HEK293 (cell line): ENCODE data around the gene NUB1.

ENCODE experiments used
- CTCF ChIA-PET: fragments of 350-600 bp; formaldehyde crosslinking; extraction: SDS; loops from one replicate; lab custom pipeline; 2021; ENCODE audit warnings: antibody characterized with exemption; lab: Yijun Ruan, JAX
- POLR2A ChIA-PET: fragments of 300-600 bp; formaldehyde crosslinking; extraction: SDS; loops from one replicate; lab custom pipeline; 2020; ENCODE audit warnings: antibody characterized with exemption, inconsistent platforms; lab: Yijun Ruan, JAX
- H3K27ac ChIP-seq: fragments of 200-500 bp; sonication (Bioruptor generic); 2 replicates; pipeline ENCODE4 v1.5.1; 2014; ENCODE audit warnings: low read depth, low read length, control low read depth, inconsistent platforms; ENCODE audit errors: extremely low read depth
- H3K36me3 ChIP-seq, 2 experiments: fragments of 200-500 bp in 1 of 2; sonication (Bioruptor generic) in 1 of 2; 1 replicate in 1 of 2; 2 replicates in 1 of 2; pipeline ENCODE4 v1.5.1; 2014 to 2017; ENCODE audit warnings: inconsistent platforms in 2 of 2, low read length in 2 of 2; ENCODE audit not compliant: control insufficient read depth in 2 of 2, insufficient read depth in 1 of 2
- H3K4me1 ChIP-seq: fragments of 200-500 bp; sonication (Bioruptor generic); 2 replicates; pipeline ENCODE4 v1.5.1; 2014; ENCODE audit warnings: mild to moderate bottlenecking, low read length, inconsistent platforms; ENCODE audit not compliant: control insufficient read depth, insufficient read depth
- H3K4me3 ChIP-seq: 2 replicates; pipeline ENCODE4 v1.5.1; 2011; ENCODE audit warnings: low read depth, mild to moderate bottlenecking, control low read depth, low read length, moderate library complexity
- H3K9me3 ChIP-seq: fragments of 200-500 bp; sonication (Bioruptor generic); 2 replicates; pipeline ENCODE4 v1.5.1; 2014; ENCODE audit warnings: low read depth, low read length, inconsistent platforms; ENCODE audit not compliant: control insufficient read depth, insufficient read depth
- GFI1B ChIP-seq: fragments of 450-650 bp; formaldehyde crosslinking; IDR thresholded peaks from 2 replicates; pipeline ENCODE4 v1.5.1; 2016; ENCODE audit warnings: missing biosample characterization, missing genetic modification characterization
- KLF17 ChIP-seq: fragments of 450-650 bp; formaldehyde crosslinking; IDR thresholded peaks from 2 replicates; pipeline ENCODE4 v1.5.1; 2016; ENCODE audit warnings: missing biosample characterization, missing genetic modification characterization
- KLF8 ChIP-seq: fragments of 450-650 bp; formaldehyde crosslinking; IDR thresholded peaks from 2 replicates; pipeline ENCODE4 v1.5.1; 2016; ENCODE audit warnings: missing biosample characterization, missing genetic modification characterization
- PRDM2 ChIP-seq: fragments of 450-650 bp; formaldehyde crosslinking; IDR thresholded peaks from 2 replicates; pipeline ENCODE4 v1.5.1; 2016; ENCODE audit warnings: missing biosample characterization, missing genetic modification characterization, borderline replicate concordance
- REST ChIP-seq: fragments of 450-650 bp; formaldehyde crosslinking; IDR thresholded peaks from 2 replicates; pipeline ENCODE4 v1.5.1; 2016; ENCODE audit warnings: missing biosample characterization, missing genetic modification characterization
- SCRT1 ChIP-seq: fragments of 450-650 bp; formaldehyde crosslinking; IDR thresholded peaks from 2 replicates; pipeline ENCODE4 v1.5.1; 2016; ENCODE audit warnings: missing biosample characterization, missing genetic modification characterization, borderline replicate concordance
- ZBTB21 ChIP-seq: fragments of 450-650 bp; formaldehyde crosslinking; IDR thresholded peaks from 2 replicates; pipeline ENCODE4 v1.5.1; 2017; ENCODE audit warnings: missing biosample characterization, missing genetic modification characterization
- ZNF341 ChIP-seq: fragments of 450-650 bp; formaldehyde crosslinking; IDR thresholded peaks from 2 replicates; pipeline ENCODE4; 2016; ENCODE audit warnings: low read depth, missing biosample characterization, missing genetic modification characterization
- ZNF391 ChIP-seq: fragments of 450-650 bp; formaldehyde crosslinking; IDR thresholded peaks from 2 replicates; pipeline ENCODE4 v1.5.1; 2016; ENCODE audit warnings: low read depth, missing biosample characterization, missing genetic modification characterization, borderline replicate concordance
- ZNF488 ChIP-seq: fragments of 450-650 bp; formaldehyde crosslinking; IDR thresholded peaks from 2 replicates; pipeline ENCODE4 v1.5.1; 2016; ENCODE audit warnings: missing biosample characterization, missing genetic modification characterization
- ZNF518A ChIP-seq: fragments of 450-650 bp; formaldehyde crosslinking; conservative IDR thresholded peaks from 2 replicates; pipeline ENCODE4 v1.5.1; 2016; ENCODE audit warnings: low read depth, missing biosample characterization, missing genetic modification characterization
- ZNF544 ChIP-seq: fragments of 450-650 bp; formaldehyde crosslinking; IDR thresholded peaks from 2 replicates; pipeline ENCODE4 v1.5.0; 2017; ENCODE audit warnings: missing biosample characterization, missing genetic modification characterization
- ZNF548 ChIP-seq: fragments of 450-650 bp; formaldehyde crosslinking; IDR thresholded peaks from 2 replicates; pipeline ENCODE4 v1.5.1; 2016; ENCODE audit warnings: missing biosample characterization, missing genetic modification characterization
- ZNF549 ChIP-seq: fragments of 450-650 bp; IDR thresholded peaks from 2 replicates; pipeline ENCODE4 v1.5.1; 2018; ENCODE audit warnings: missing biosample characterization, missing genetic modification characterization, mild to moderate bottlenecking, inconsistent platforms, moderate library complexity
- ZNF626 ChIP-seq: fragments of 450-650 bp; sonication (Bioruptor Pico); formaldehyde crosslinking; IDR thresholded peaks from 2 replicates; pipeline ENCODE4 v1.5.1; 2018; ENCODE audit warnings: missing biosample characterization, missing genetic modification characterization, inconsistent platforms
- ZNF785 ChIP-seq: fragments of 450-650 bp; formaldehyde crosslinking; IDR thresholded peaks from 2 replicates; pipeline ENCODE4 v1.5.1; 2016; ENCODE audit warnings: missing biosample characterization, missing genetic modification characterization

The NUB1 gene

GRCh38 chr7:151389768-151390597, 48.4 kb downstream of the NUB1 start (continued):
- no peak for TF ChIP-seq PRDM2

- Histone ChIP-seq H3K9me3 (no peaks in the 10 kb centered on the region), H3K4me3 (no peak overlapping the region), H3K36me3 (no peaks in the 10 kb centered on the region), H3K4me1 (no peaks in the 10 kb centered on the region), H3K27ac (no peak overlapping the region)
- POLR2A ChIA-PET: no interaction called here
- CTCF ChIA-PET: no interaction called here
- TF ChIP-seq KLF17 (no peak), ZNF488 (tag by site-specific recombination) (no peak), GFI1B (no peak), SCRT1 (peak; percentile 70; the same call in 1 of the 2 replicates), KLF8 (tag by site-specific recombination) (no peak), ZBTB21 (tag by site-specific recombination) (no peak), ZNF548 (no peak), ZNF549 (tag by site-specific recombination) (no peak), ZNF518A (no peak), ZNF626 (tag by site-specific recombination) (no peak), ZNF341 (tag by site-specific recombination) (peak; percentile 54), ZNF544 (tag by site-specific recombination) (no peak), ZNF785 (tag by site-specific recombination) (no peak), REST (no peak), ZNF391 (tag by site-specific recombination) (no peak)
Observed at GRCh38 chr7:151390598-151391357, 49.2 kb downstream of the NUB1 start.
